HCEC 1CT (cell line): ENCODE measurements around the gene ARMC9.
A peak's percentile ranks its signal among the peaks of the same experiment; 100 is the strongest.

Source experiments
- DNase-seq: peaks from one replicate; pipeline ENCODE4 v3.0.0-alpha.2; 2017

The ARMC9 gene

GRCh38 chr2:231204146-231204545 is 5.7 kb downstream of the ARMC9 start:
- no peak for DNase-seq

- no peak for DNase-seq
Observed at GRCh38 chr2:231204581-231204980, 6.2 kb downstream of the ARMC9 start.

- DNase-seq: no peak
Observed at GRCh38 chr2:231207734-231208133, 9.3 kb downstream of the ARMC9 start.

GRCh38 chr2:231210782-231211181 is 12.4 kb downstream of the ARMC9 start:
- DNase-seq: no peak

- DNase-seq: no peak
Observed at GRCh38 chr2:231211486-231211885, 13.1 kb downstream of the ARMC9 start.

- no peak for DNase-seq
Observed at GRCh38 chr2:231212329-231212845, 14.0 kb downstream of the ARMC9 start.

GRCh38 chr2:231213931-231214642 is 15.7 kb downstream of the ARMC9 start:
- DNase-seq: no peak

- no peak for DNase-seq
Observed at GRCh38 chr2:231218366-231218765, 19.9 kb downstream of the ARMC9 start.

- DNase-seq: no peak
Observed at GRCh38 chr2:231219289-231219688, 20.9 kb downstream of the ARMC9 start.

GRCh38 chr2:231221761-231222160 is 23.3 kb downstream of the ARMC9 start:
- DNase-seq: no peak

GRCh38 chr2:231222318-231223000 is 24.0 kb downstream of the ARMC9 start:
- DNase-seq: peak; percentile 73

GRCh38 chr2:231223001-231223375 is 24.6 kb downstream of the ARMC9 start:
- no peak for DNase-seq

- no peak for DNase-seq
Observed at GRCh38 chr2:231223458-231223976, 25.1 kb downstream of the ARMC9 start.

- peak; percentile 83 for DNase-seq
Observed at GRCh38 chr2:231227310-231228162, 29.1 kb downstream of the ARMC9 start.

- no peak for DNase-seq
Observed at GRCh38 chr2:231228223-231228622, 29.8 kb downstream of the ARMC9 start.

- DNase-seq: no peak
Observed at GRCh38 chr2:231228974-231229529, 30.6 kb downstream of the ARMC9 start.

- DNase-seq: no peak
Observed at GRCh38 chr2:231235217-231235616, 36.8 kb downstream of the ARMC9 start.

- DNase-seq: no peak
Observed at GRCh38 chr2:231238689-231239088, 40.3 kb downstream of the ARMC9 start.

GRCh38 chr2:231239751-231240150 is 41.3 kb downstream of the ARMC9 start:
- no peak for DNase-seq

GRCh38 chr2:231241755-231242507 is 43.5 kb downstream of the ARMC9 start:
- no peak for DNase-seq

GRCh38 chr2:231243866-231244265 is 45.4 kb downstream of the ARMC9 start:
- DNase-seq: no peak
